Gastrocnemius medialis (tissue), 4 donors: ENCODE results near the gene INSYN2B. TPM values are rescaled to one million over a fixed set of nuclear protein-coding genes. Genes with fewer than 3 reads are reported as not detected.

ENCODE experiments used
- ATAC-seq, 2 donors: fragments of 150-250 bp; one replicate each; pipeline ENCODE4 v1.9.1; 2016
- DNase-seq, 2 donors: peaks; one replicate each; pipeline ENCODE4 v3.0.0-alpha.2; 2019
- H3K27ac ChIP-seq, 4 donors: fragments of 200-600 bp; sonication (generic); 1 replicate in 1 of 4; 2 replicates in 3 of 4; pipeline ENCODE4 v1.5.1; 2016 to 2018; ENCODE audit warnings: mild to moderate bottlenecking in 2 of 4, moderate library complexity in 1 of 4
- H3K27me3 ChIP-seq, 3 donors: fragments of 200-600 bp; sonication (generic) in 2 of 3; 1 replicate in 1 of 3; 2 replicates in 2 of 3; pipeline versions ENCODE4 v1.5.1 to v1.6.0; 2016 to 2019; ENCODE audit warnings: mild to moderate bottlenecking in 1 of 3, moderate library complexity in 1 of 3
- H3K36me3 ChIP-seq, 2 donors: fragments of 200-600 bp; sonication (generic) in 1 of 2; one replicate each; pipeline ENCODE4 v1.5.1; 2017 to 2018
- H3K4me1 ChIP-seq, 2 donors: fragments of 200-600 bp; sonication (generic) in 1 of 2; one replicate each; pipeline ENCODE4 v1.5.1; 2016 to 2017; ENCODE audit warnings: mild to moderate bottlenecking in 2 of 2
- H3K4me3 ChIP-seq, 4 donors: fragments of 200-600 bp; sonication (generic) in 3 of 4; 1 replicate in 1 of 4; 2 replicates in 3 of 4; pipeline ENCODE4 v1.5.1; 2016 to 2019; ENCODE audit warnings: mild to moderate bottlenecking in 2 of 4
- H3K9me3 ChIP-seq, 3 donors: fragments of 200-600 bp; sonication (generic) in 2 of 3; 1 replicate in 1 of 3; 2 replicates in 2 of 3; pipeline ENCODE4 v1.5.1; 2016 to 2019
- CTCF ChIP-seq, 5 experiments: fragments of 450-650 bp in 3 of 5; fragments of 200-600 bp in 2 of 5; sonication (generic) in 2 of 5; IDR thresholded peaks in 4 of 5; conservative IDR thresholded peaks in 1 of 5; 1 replicate in 4 of 5; 2 replicates in 1 of 5; pipeline ENCODE4 v1.5.1; 2016 to 2019; ENCODE audit warnings: antibody characterized with exemption in 5 of 5, mild to moderate bottlenecking in 3 of 5, moderate library complexity in 3 of 5
- POLR2A ChIP-seq, 2 donors: fragments of 450-650 bp; IDR thresholded peaks; one replicate each; pipeline ENCODE4 v1.6.1; 2017; ENCODE audit warnings: antibody characterized with exemption in 2 of 2, mild to moderate bottlenecking in 2 of 2, moderate library complexity in 2 of 2
- in situ Hi-C, 4 donors: fragments of 200-750 bp; cut with MboI; loops; one replicate each; pipeline versions ENCODE4 v1.15.0 to v1.8.0; 2017; ENCODE audit warnings: low sequenced_read_pairs in 4 of 4
- intact Hi-C: fragments of 100-400 bp; cut with DNase I; formaldehyde crosslinking; loops from one replicate; pipeline ENCODE4 v1.15.1; 2023; ENCODE audit warnings: low total_unique reads
- total RNA-seq, 4 donors: library from RNA; depleted of rRNA; stranded (reverse); fragments of >200 nt; gene quantifications; one replicate each; pipeline versions ENCODE4 v1.1.0 to v1.2.3, GENCODE V29; 2016

The INSYN2B gene
- total RNA-seq, 4 donors from 2014 or later, result 0.07 TPM; not detected in 3

- intact Hi-C loops, result no loop called here
- H3K9me3 ChIP-seq, result no peaks in the 10 kb centered on the region
- no peak for TF ChIP-seq POLR2A (IDR thresholded peaks at IDR 0.05)
- TF ChIP-seq CTCF (IDR thresholded peaks at IDR 0.05 in 4 of 5, conservative IDR thresholded peaks at IDR 0.05 in 1 of 5), result no peak
- DNase-seq (no peak), ATAC-seq (no peak)
- H3K27me3 ChIP-seq, result no peaks in the 10 kb centered on the region
- no peaks in the 10 kb centered on the region for H3K4me1 ChIP-seq
- H3K4me3 ChIP-seq, result no peak overlapping the region
- H3K27ac ChIP-seq, result no peak overlapping the region
- H3K36me3 ChIP-seq, result no peaks in the 10 kb centered on the region
- in situ Hi-C loops, result no loop called here
These were observed 41.9 kb downstream of the INSYN2B start for GRCh38 chr5:169938439-169938838.

- Histone ChIP-seq H3K27ac (no peak overlapping the region), H3K27me3 (no peaks in the 10 kb centered on the region), H3K4me1 (no peaks in the 10 kb centered on the region), H3K36me3 (no peaks in the 10 kb centered on the region), H3K9me3 (no peaks in the 10 kb centered on the region), H3K4me3 (no peak overlapping the region)
- in situ Hi-C loops, result no loop called here
- intact Hi-C loops, result no loop called here
- ATAC-seq, result no peak
- no peak for DNase-seq
- TF ChIP-seq POLR2A (IDR thresholded peaks at IDR 0.05) (no peak), CTCF (IDR thresholded peaks at IDR 0.05 in 4 of 5, conservative IDR thresholded peaks at IDR 0.05 in 1 of 5) (no peak)
These were observed 44.5 kb downstream of the INSYN2B start for GRCh38 chr5:169935762-169936161.

GRCh38 chr5:169934990-169935389 lies 45.3 kb downstream of the INSYN2B start:
- DNase-seq (no peak), ATAC-seq (no peak)
- no peak overlapping the region for H3K4me3 ChIP-seq
- no peak overlapping the region for H3K27ac ChIP-seq
- H3K9me3 ChIP-seq, result no peaks in the 10 kb centered on the region
- no peaks in the 10 kb centered on the region for H3K36me3 ChIP-seq
- H3K4me1 ChIP-seq, result no peaks in the 10 kb centered on the region
- H3K27me3 ChIP-seq, result no peaks in the 10 kb centered on the region
- no peak for TF ChIP-seq CTCF (IDR thresholded peaks at IDR 0.05 in 4 of 5, conservative IDR thresholded peaks at IDR 0.05 in 1 of 5)
- TF ChIP-seq POLR2A (IDR thresholded peaks at IDR 0.05), result no peak
- intact Hi-C loops (no loop called here), in situ Hi-C loops (no loop called here)

- no peak for DNase-seq
- in situ Hi-C loops, result no loop called here
- Histone ChIP-seq H3K4me3 (no peak overlapping the region), H3K4me1 (no peaks in the 10 kb centered on the region), H3K36me3 (no peaks in the 10 kb centered on the region), H3K9me3 (no peaks in the 10 kb centered on the region), H3K27ac (no peak overlapping the region), H3K27me3 (no peaks in the 10 kb centered on the region)
- intact Hi-C loops, result no loop called here
- TF ChIP-seq POLR2A (IDR thresholded peaks at IDR 0.05) (no peak), CTCF (IDR thresholded peaks at IDR 0.05 in 4 of 5, conservative IDR thresholded peaks at IDR 0.05 in 1 of 5) (no peak)
- ATAC-seq, result no peak
These were observed 46.7 kb downstream of the INSYN2B start for GRCh38 chr5:169933616-169934015.

GRCh38 chr5:169933127-169933526 lies 47.2 kb downstream of the INSYN2B start:
- in situ Hi-C loops (no loop called here), intact Hi-C loops (no loop called here)
- Histone ChIP-seq H3K27me3 (no peaks in the 10 kb centered on the region), H3K4me1 (no peaks in the 10 kb centered on the region), H3K36me3 (no peaks in the 10 kb centered on the region), H3K4me3 (no peak overlapping the region), H3K9me3 (no peaks in the 10 kb centered on the region), H3K27ac (no peak overlapping the region)
- TF ChIP-seq CTCF (IDR thresholded peaks at IDR 0.05 in 4 of 5, conservative IDR thresholded peaks at IDR 0.05 in 1 of 5) (no peak), POLR2A (IDR thresholded peaks at IDR 0.05) (no peak)
- ATAC-seq, result no peak
- no peak for DNase-seq
